GM18499 (cell line): ENCODE measurements around the gene DDIT4.

Experiments used
- ATAC-seq: cut with Tn5 transposase; IDR thresholded peaks from one replicate; pipeline ENCODE4 v1.9.1; 2021; ENCODE audit warnings: moderate number of reproducible peaks; ENCODE audit not compliant: insufficient read depth, unreplicated experiment

Gene DDIT4

DNA sequence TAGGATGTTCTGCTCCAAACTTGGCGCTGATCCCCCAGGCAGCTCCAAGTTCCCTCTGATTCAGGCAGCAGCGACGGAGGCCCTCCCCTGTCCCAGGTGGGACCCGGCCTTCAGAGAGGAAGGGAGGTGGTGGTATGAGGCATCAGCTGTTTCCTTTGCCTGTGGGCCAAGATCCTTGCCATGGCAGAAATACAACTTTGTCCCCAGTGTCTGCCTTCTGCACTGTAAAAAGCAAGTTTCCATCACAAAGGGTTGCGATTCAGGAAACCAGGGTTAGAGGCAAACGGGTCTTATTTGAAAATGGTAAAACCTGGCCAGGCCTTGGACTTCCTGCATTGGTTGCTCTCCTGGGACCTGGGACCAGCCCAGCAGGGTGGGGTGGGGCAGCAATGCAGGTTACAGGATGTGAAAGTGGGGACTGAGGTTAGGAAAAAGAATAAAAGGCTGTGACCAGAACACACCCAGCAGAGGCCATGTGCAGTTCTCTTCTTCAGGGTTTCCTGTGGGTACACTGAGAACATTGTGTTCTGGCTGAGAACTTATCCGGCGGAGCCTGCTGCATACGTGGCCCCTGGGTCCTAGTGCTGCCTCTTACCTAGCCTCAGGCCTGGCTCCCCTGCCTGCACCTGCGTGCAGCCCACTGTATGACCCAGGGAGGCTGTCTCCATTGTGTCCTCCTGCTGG is 25.1 kb upstream of the DDIT4 start:
- ATAC-seq, result peak; percentile 64

DNA sequence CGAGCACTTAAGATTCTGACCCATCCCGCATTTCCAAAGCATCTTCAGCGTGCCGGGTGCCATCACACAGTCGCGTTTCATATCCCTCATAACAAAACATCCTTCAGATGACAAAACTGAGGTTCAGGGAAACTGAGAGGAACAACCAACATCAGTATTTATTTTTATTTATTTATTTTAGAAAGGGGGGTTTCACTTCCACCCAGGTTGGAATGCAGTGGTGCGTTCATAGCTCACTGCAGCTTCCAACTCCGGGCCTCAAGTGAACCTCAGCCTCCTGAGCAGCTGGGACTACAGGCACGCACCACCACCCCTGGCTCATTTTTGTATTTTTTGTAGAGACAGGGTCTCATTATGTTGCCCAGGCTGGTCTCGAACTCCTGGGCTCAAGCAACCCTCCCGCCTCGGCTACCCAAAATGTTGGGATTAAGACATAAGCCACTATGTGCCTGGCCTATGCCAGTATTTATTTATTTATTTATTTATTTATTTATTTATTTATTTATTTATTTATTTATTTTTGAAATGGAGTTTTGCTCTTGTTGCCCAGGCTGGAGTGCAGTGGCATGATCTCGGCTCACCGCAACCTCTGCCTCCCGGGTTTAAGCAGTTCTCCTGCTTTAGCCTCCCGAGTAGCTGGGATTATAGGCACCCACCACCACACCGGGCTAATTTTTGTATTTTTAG is 24.4 kb upstream of the DDIT4 start:
- peak; percentile 9 for ATAC-seq

DNA sequence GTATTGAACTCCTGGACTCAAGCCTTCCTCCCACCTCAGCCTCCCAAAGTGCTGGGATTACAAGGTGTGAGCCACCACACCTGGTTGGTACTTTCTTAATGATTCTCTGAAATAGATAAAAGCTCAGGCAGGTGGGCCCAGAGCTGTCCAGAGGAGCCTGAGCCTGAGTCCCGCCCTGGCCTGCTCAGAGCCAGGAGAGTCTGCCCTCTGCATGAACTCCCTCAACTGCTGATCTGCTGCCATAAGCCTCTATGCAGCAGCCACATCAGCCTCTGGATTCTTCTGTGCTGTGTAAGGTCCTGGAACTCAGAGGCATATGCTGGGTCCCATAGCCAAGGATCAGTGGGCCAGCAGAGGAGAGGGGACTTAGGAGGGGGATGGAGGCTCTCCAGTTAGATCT is 23.1 kb upstream of the DDIT4 start:
- ATAC-seq, result no peak

DNA sequence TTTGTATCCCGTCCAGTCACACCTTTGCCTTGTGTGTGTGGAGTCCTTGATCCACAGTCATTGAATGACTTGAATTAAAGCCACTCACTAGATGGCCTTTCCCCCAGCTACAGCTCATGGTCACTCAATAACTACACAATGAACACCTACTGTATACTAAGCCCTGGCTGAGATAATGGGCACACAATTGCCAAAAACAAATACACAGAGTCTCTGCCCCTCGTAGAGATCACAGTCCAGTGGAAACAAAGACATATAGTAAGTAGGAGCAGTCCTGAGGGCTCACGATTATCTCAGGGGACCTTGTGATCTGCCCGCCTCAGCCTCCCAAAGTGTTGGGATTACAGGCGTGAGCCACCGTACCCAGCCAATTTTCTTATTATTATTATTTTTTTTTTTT is 22.1 kb upstream of the DDIT4 start:
- no peak for ATAC-seq

DNA sequence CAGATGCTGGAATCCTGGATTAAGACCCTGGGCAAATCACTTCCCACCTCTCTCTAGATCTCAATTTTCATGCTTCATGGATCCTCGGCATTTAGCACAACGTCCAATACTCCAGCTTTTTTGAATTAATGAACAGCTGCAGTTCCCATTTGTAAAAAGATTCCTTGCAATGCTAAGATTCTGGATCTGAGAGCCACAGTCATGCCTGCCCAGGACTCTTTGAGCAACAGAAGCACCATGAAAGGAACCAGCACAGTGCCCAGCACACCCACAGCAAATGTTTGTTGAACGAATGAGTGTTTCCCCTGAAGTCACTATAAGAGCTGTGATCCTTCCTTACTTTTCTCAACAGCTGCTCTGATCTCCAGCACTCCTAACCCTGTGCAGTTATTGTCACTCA is 20.8 kb upstream of the DDIT4 start:
- no peak for ATAC-seq

DNA sequence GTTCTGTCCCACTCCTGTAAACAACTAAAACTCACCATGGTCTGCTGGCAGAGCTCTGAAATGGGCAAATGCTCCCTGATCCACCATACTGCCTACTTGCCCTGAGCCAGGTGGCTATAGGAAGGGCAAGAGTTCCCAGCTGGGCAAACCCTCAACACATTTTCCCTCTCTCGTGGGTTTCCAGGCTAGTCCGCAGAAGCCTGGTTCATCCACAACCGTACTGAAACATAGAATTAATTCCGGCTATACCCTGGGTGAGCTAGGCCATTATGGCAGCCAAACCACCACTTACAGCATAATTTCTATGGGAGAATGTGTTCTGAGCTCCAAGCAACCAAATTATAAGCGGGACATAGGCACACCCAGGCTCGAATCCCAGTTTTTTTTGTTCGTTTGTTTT is 20.1 kb upstream of the DDIT4 start:
- ATAC-seq, result no peak

DNA sequence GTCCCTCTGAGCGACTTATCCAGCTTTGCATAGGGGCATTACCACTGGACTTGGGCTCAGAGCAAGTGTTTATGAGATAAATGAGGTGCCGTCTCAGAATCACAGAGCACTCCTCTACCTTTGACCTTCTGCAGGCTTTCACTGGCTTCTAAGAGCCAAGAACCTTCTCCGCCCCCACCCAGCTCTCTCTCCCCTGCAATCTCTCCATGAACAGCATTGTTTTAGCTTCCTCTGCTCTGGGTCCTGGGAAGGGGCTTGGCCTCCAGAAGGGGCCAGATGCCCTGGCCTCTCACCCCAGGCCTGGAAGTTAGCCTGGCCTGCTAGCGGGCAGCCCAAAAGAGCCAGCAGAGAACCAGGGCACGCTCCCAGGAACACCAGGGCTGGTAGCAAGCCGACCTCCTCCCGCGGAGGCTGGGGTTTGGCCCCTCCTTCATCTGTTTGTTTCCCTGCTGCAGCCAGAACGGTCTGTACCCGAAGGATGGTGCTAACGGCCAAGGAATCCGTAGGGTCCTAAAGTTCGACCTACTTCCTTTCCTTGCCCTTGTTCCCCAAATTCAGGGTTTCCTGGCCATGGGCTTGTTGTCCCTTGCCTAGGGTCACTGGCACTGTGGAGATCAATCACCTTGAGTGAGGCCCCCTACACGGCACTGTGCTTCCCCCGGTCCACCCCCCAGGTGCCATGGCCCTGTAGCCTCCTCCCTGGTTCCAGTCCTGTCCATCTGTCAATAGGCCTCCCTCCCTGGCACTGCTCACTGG is 18.7 kb upstream of the DDIT4 start:
- no peak for ATAC-seq

DNA sequence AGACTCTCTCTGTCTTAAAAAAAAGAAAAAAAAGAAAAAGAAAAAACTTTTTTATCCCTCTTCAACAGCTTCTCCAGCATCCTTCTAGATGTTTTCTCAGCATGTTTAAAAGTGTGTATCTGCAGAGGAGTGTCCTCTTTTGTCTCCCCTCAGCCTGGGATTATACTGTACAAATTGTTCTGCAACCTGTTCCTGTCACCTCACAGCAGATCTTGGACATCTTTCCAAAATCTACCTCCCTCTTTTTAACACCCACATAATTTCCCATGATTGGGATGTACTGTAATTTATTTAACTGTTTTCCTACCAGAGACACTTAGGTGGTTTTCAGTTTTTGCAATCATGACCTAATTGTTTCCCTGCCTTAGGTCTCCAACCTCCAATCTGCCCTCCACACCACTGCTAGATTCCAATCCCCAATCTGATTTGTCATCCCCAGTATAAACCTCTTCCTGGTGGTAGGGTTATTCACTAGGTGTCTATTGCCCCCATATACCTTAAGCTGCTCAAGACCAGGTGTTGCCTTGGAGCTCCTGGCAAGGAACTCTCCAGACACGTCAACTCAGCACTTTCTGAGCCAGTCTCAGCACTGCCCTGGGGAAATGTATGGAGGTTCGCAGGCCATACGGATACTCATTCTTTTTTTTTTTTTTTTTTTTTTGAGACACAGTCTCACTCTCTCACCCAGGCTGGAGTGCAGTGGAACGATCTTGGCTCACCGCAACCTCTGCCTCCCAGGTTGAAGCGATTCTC is 17.6 kb upstream of the DDIT4 start:
- no peak for ATAC-seq

DNA sequence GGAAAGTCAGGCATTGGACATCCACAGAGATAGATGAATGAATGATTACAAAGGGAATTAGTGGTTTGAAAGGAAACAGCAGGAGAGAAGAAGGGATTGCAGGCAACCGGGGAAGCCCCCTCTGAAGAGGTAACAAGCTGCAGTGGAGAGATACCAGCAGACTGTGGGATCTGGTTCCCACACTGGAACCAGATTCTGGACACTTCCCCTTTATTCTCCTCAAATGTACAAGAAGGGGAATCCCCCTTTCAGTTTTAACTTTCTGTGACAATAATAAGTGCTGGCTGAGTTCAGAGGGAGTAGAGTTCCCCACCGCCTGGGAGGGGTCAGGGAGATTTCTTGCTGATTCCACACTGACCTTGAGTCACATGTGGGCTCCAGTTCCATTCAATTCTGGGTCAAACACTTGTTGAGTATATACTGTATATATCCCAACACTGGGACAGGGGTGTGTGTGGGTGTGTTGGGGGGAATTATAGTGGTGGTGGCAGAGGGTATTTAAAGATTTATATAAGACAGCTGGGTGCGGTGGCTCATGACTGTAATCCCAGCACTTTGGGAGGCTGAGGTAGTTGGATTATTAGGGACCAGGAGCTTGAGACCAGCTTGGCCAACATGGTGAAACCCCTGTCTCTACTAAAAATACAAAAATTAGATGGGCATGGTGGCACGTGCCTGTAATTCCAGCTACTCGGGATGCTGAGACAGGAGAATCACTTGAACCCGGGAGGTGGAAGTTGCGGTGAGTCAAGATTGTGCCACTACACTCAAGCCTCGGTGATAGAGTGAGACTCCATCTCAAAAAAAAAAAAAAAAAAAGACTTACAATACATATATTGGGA is 16.5 kb upstream of the DDIT4 start:
- no peak for ATAC-seq

DNA sequence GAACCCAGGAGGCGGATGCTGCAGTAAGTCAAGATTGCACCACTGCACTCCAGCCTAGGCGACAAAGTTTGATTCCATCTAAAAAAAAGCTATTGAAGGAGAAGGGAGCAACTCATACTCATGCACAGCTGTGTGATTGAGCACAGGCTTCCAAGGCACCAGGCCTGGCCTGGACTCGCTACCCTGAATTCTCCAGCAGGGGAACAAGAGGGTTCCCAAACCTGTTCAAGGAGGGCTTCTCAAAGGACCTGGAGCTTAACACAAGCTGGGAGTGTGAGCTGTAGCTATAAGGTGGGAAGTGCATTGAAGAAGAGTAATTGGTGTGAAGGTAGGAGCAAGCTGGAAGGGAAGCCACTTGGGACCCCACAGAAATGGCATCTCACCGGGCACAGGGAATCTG is 15.1 kb upstream of the DDIT4 start:
- no peak for ATAC-seq

DNA sequence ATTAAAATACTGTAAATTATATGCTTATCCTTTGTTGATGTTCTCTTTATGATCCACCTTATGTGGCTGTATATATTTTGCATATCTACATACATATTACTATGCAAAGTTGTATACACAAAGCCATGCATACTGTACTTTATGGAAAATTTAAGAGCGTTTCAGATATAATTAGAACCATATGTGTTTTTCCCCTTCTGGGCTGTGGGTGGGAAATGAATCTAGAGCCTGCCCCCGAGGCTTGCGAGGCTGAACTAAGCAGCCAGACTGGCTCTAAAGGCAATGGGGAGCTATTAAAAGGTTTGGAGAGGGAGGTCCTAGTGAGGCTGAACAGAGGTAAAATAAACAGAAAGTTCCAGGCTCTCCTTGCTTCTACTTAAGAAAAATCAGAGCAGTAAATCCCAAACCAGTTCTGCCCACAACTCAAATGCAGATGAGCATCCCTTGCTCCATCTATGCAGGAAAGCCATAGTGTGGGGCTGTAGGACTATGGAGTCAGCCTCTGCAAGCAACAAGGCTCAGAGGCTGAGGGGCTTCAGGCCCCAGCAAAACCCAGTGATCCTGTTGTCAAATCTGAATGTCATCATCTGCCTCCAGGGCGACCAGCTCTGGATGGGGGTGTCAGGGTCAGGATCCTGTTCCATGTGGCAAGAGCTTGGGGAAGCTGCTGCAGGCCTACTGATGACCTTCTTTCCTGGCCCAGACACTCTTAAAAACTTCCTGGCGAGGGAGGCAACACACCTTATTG is 14.1 kb upstream of the DDIT4 start:
- no peak for ATAC-seq

DNA sequence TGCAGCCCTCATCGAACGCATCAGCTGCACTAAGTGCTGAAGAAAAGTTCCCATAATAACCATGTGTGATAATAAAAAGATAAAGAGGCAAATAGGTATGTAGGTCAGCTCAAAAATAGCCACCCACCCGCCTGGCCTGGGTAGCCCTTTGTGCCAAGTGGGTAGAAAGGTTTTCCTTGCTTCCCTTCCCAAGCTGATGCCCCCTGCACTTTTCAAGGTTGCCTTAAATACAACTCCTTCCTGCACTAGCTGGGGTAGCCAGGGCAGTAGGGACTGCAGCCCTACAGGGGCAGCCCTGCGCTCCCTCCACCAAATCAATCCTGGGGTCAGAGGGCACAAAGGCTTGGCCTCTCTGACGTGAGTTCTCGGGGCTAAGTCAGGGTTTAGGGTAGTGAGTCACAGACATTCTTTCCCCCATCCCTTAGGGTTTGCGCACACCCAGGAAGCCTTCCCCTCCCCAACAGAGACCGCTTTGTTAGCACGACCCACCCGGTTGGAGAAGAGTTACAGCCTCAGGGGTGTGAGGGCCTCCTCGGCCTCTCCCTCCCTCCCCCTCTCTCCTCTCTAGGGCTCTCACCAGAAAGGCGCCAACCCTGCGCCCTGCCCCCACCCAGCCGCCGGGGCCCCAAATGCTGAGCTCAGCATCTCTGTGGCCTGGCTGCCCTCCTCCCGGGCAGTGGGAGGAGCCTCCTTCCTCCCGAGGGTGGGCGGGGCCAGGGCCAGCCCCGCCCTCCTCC is 13.3 kb upstream of the DDIT4 start:
- ATAC-seq, result peak; percentile 20

DNA sequence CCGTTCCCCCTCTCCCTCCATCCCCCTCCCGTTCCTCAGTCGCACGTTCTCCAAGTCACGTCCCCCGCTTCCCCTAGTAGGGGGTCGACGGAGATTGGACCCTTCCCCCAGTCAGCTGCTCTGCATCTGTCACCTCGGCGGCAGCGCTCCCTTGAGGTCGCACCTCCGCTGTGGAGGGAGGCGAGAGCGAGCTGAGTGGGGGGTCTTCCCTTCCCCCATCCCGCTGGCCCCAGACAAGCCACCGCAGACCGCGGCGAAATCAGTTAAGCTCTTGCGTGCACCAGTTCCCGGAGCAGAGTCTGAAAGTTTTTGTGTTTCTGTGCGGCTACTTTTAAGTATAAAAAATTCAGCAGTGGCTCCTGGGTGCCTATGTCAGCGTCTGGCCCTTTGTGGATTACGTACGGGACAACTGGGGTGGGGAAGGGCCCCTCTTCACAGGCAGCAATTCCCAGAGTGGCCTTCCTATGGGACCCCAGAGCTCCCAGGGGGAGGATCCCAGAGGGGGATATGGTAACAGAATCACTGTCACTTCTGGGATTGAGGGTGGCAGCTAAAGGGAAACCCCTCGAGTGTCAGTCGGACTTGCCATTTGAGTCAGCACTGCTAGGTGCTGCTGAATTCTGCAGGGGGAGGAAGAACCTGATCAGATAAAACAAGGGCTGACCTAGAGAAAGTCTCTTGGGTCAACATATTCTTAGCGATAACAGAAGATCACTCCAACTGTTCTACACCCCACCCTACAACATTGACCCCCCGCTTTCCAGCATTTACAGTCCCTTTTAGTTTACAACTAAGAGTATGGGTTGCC is 12.5 kb upstream of the DDIT4 start:
- ATAC-seq, result peak; percentile 36

DNA sequence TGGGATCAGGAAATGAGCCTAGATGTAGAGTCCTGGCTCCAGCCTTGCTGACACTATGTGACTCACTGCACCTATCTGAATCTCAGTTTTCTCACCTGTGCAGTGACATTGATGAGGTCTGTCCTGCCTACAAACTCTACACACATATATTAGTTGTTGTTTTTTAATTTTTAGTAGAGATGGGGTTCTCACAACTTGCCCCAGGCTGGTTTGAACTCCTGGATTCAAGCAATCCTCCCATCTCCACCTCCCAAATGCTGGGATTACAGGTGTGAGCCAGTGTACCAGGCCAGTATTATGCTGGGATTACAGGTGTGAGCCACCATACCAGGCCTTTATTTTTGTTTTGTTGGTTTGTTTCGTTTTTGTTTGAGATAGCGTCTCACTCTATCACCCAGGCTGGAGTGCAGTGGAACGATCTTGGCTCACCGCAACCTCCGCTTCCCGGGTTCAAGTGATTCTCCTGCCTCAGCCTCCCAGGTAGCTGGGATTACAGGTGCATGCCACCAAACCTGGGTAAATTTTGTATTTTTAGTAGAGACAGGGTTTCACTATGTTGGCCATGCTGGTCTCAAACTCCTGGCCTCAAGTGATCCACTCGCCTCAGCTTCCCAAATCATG is 11.8 kb upstream of the DDIT4 start:
- no peak for ATAC-seq

DNA sequence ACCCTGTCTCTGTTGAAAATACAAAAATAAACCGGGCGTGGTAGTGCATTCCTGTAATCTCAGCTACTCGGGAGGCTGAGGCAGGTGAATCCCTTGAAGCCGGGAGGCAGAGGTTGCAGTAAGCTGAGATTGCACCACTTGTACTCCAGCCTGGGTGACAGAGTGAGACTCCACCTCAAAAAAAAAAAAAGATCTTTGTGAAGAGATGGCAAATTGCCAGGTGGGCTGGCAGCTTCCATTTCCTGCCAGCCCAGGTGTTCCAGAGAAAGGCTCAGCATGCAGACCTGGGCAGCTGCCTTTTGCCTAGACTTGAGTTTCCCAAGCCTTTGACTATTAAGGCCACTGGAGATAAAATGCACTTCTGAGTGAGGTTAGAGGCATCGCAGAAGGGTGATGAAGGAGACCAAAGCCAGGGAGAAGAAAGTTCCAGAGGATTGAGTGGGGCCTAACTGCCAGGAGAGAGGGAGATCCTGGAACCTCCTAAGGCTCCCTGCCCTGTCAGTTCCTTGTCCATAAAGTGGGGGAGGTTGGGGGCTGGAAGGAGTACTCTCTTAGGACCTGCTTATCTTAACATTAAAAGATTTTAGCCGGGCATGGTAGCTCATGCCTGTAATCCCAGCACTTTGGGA is 10.0 kb upstream of the DDIT4 start:
- ATAC-seq, result no peak

DNA sequence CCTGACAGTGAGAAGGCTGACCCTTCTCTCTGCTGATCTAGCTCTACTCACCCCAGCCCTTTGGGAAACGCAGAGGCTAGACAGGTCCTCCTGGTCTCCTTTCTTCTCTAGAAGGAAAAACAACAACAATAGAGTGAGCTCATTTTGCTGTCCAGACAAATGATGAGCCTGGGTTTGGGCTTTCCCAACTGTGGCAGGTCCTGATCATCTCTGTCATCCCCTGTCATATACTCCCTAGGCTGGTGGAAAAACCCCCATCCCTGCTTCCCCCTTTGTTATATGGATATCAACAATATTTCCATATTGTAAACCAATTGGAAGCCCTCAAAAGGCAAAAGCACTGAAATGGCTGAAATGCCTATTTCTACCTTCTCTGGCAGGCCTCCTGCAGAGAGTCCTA is 9.2 kb upstream of the DDIT4 start:
- ATAC-seq, result no peak

DNA sequence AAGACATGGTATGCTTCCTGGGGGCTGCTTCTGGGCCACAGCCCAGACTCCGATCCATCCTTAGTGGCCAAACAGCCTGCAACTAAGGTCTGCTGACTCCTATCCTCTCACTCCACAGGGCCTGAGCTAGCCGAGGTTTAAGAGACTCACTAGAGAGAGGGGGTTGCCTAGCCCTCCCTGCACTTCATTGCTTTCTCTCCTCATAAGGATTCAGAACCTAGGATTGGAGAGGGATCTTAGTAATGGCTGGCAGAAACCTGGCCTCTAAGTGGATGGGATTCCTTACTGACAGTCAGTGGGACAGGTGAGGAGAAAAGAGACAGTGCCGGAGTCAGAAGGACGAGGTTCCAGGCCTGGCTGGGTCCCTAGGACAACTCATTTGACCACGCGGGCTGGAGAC is 8.2 kb upstream of the DDIT4 start:
- ATAC-seq, result no peak
